Rectal smooth muscle tissue (tissue), 1 donor: ENCODE results near the gene FMN2.
"Not testable (repeated sequence)": the region's sequence is repeated elsewhere in the genome, so short reads cannot be mapped to it uniquely, and the experiment has no call there.

Source experiments
- H3K27ac ChIP-seq: one replicate; pipeline ENCODE4 v1.7.0; 2013; ENCODE audit warnings: low read depth, low read length, inconsistent platforms
- H3K27me3 ChIP-seq: one replicate; pipeline ENCODE4 v1.7.0; 2013; ENCODE audit warnings: low read length; ENCODE audit not compliant: control insufficient read depth, insufficient read depth
- H3K36me3 ChIP-seq: one replicate; pipeline ENCODE4 v1.7.0; 2013; ENCODE audit warnings: low read length; ENCODE audit not compliant: control insufficient read depth, insufficient read depth
- H3K4me1 ChIP-seq: one replicate; pipeline ENCODE4 v1.7.0; 2013; ENCODE audit warnings: low read length; ENCODE audit not compliant: control insufficient read depth, insufficient read depth
- H3K4me3 ChIP-seq: one replicate; pipeline ENCODE4 v1.7.0; 2013; ENCODE audit warnings: low read length
- H3K9ac ChIP-seq: one replicate; pipeline ENCODE4 v1.7.0; 2013; ENCODE audit warnings: low read length

The FMN2 gene

DNA sequence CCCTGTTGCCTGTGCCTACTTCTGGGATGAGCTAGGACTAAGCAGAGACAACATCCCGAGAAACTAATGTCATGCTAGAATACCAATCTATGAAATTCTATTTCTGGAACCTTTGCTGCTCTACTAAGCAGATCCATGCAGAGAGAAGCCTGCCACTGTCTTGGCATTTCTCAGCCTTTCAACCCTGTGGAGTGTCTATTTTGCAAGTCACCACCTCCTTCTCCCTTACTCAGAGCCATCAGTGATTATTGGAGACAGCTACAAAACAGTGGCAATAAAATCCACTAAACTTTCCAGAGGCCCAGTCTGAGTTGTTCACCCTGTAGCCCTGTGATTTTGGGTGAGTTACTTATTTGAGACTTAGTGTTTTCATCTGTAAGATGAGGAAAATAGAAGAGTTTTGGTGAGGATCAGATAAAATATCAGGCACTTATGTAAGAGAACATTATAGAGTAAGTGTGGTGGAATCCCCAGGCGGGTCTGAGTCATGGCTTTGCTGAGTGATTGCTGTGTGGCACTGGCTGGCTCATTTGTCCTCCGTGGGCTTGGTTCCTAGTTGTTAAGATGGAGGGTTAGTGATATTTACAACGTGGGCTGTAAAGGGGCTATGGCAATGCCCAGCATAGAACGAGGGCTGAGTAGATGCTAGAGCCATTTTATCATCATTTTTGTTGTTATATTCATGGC lies 61.1 kb downstream of the FMN2 start:
- Histone ChIP-seq H3K4me1 (no peaks in the 10 kb centered on the region), H3K4me3 (no peak overlapping the region), H3K9ac (no peak overlapping the region), H3K36me3 (no peaks in the 10 kb centered on the region), H3K27me3 (no peaks in the 10 kb centered on the region), H3K27ac (no peak overlapping the region)

DNA sequence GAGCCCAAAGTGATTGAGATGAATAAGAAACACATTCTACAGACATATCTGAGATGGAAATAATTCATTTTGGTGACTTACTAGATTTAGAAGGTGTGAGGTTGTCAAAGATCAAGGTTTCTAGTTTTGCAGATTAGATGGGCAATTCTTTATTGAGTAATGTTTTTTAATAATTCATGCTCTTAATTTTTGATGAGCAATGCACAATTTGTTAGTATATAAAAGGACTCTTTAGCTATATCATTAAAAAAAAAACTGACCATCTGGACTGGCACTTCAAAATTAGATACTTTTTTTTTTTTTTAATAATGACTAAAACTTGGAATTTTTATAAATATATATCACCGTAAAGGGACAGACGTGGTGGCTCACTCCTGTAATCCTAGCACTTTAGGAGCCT lies 63.9 kb downstream of the FMN2 start:
- H3K27ac ChIP-seq: no peak overlapping the region
- no peaks in the 10 kb centered on the region for H3K36me3 ChIP-seq
- no peak overlapping the region for H3K9ac ChIP-seq
- no peaks in the 10 kb centered on the region for H3K4me1 ChIP-seq
- no peaks in the 10 kb centered on the region for H3K27me3 ChIP-seq
- no peak overlapping the region for H3K4me3 ChIP-seq

DNA sequence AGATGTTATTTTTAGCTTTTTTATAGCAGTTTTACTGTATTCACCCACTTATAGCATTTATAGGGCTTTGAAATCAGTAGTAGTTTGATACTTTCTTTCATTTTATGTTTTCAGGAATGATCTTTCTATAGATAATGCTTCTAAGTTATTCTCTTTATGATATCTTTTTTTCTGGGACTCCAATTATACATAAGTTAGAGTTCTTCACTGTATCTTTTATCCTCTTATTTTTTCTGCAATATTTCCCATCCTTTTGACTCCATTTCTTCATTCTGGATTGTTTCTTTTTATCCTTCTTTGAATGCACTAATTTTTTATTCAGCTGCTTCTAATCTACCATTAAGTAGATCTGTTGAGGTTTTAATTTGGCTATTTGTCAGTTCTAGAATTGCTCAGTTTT lies 73.1 kb downstream of the FMN2 start:
- no peak overlapping the region for H3K9ac ChIP-seq
- no peaks in the 10 kb centered on the region for H3K4me1 ChIP-seq
- no peaks in the 10 kb centered on the region for H3K36me3 ChIP-seq
- H3K27me3 ChIP-seq: no peaks in the 10 kb centered on the region
- H3K4me3 ChIP-seq: no peak overlapping the region
- H3K27ac ChIP-seq: no peak overlapping the region

DNA sequence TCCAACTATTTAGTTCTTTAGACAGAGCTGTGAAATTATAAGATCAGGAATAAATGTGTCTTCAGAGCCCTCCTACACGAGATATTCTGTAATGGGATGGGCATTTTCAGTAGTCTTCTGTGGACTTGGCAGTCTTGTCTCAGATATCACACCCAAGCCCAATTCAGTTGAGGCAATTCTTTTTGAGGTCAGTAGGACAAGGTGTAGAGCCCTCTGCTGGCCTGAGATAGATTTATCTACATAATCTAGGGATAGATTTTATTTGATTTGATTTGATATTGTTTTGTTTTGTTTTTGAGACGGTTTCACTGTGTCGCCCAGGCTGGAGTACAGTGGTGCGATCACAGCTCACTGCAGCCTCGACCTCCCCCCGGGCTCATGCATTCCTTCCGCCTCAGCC lies 77.5 kb downstream of the FMN2 start:
- Histone ChIP-seq H3K9ac (no peak overlapping the region), H3K27me3 (no peaks in the 10 kb centered on the region), H3K27ac (no peak overlapping the region), H3K4me1 (no peaks in the 10 kb centered on the region), H3K36me3 (no peaks in the 10 kb centered on the region), H3K4me3 (no peak overlapping the region)

DNA sequence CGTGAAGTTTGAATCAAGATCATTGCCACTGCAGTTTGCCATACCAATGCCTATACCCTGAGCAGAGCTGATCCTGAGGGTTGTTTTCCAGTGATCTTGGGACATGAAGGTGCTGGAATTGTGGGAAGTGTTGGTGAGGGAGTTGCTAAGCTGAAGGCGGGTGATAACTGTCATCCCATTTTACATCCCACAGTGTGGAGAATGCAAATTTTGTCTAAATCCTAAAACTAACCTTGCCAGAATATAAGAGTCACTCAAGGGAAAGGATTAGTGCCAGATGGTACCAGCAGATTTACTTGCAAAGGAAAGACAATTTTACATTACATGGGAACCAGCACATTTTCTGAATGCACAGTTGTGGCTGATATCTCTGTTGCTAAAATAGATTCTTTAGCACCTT lies 78.6 kb downstream of the FMN2 start:
- H3K27me3 ChIP-seq: no peaks in the 10 kb centered on the region
- no peaks in the 10 kb centered on the region for H3K4me1 ChIP-seq
- H3K4me3 ChIP-seq: no peak overlapping the region
- no peak overlapping the region for H3K9ac ChIP-seq
- H3K36me3 ChIP-seq: no peaks in the 10 kb centered on the region
- no peak overlapping the region for H3K27ac ChIP-seq

DNA sequence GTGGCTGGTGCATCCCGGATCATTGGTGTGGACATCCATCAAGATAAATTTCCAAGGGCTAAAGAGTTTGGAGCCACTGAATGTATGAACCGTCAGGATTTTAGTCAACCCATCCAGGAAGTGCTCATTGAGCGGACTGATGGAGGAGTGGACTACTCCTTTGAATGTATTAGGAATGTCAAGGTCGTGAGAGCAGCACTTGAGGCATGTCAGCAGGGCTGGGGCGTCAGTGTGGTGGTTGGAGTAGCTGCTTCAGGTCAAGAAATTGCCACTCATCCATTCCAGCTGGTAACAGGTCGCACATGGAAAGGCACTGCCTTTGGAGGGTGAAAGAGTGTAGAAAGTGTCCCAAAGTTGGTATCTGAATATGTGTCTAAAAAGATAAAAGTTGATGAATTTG lies 79.1 kb downstream of the FMN2 start:
- Histone ChIP-seq H3K27me3 (no peaks in the 10 kb centered on the region), H3K4me3 (no peak overlapping the region), H3K27ac (no peak overlapping the region)

DNA sequence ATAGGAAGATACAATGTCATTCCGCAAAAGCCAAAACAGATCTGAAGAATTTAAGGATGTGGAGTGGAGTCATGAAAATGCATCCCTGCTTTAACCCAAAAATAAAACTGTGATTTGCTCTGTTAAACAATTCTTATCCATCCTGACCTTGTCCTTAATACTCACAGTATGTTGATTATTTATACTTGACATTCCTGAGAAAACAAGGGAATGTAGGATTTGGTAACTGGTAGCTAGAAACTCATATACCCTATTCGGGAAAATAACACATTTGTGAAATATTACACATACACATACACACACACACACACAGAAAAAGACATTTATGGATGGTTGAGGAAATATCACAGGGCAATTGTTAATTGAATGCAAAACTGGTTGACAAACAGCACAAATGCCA lies 80.2 kb downstream of the FMN2 start:
- Histone ChIP-seq H3K27ac (no peak overlapping the region), H3K36me3 (no peaks in the 10 kb centered on the region), H3K27me3 (no peaks in the 10 kb centered on the region), H3K4me3 (no peak overlapping the region), H3K9ac (no peak overlapping the region), H3K4me1 (no peaks in the 10 kb centered on the region)

More for the DNA sequence above, 79.1 kb downstream of the FMN2 start:
- no peak overlapping the region for H3K9ac ChIP-seq
- no peaks in the 10 kb centered on the region for H3K4me1 ChIP-seq
- no peaks in the 10 kb centered on the region for H3K36me3 ChIP-seq

DNA sequence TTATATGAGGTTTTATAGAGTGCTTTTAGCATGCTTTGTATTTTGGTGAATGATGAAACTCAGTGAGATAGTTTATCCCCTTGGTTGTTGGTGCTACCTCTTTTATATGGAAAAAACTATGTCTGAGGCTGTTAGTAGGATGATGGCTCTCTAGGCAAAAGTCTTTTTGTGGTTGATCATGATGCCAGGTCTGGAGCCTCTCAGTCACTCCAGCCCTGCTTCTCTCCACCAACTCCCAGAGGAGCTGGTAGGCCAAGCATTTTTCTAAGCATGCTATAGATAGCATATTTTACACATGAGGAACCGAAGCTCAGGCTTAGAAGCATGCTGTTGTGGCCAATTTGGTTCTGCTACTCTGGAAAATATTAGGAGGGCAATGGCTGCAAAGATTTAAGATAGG lies 82.2 kb downstream of the FMN2 start:
- H3K4me1 ChIP-seq: no peaks in the 10 kb centered on the region
- H3K4me3 ChIP-seq: no peak overlapping the region
- H3K9ac ChIP-seq: no peak overlapping the region
- no peaks in the 10 kb centered on the region for H3K27me3 ChIP-seq
- no peaks in the 10 kb centered on the region for H3K36me3 ChIP-seq
- no peak overlapping the region for H3K27ac ChIP-seq

DNA sequence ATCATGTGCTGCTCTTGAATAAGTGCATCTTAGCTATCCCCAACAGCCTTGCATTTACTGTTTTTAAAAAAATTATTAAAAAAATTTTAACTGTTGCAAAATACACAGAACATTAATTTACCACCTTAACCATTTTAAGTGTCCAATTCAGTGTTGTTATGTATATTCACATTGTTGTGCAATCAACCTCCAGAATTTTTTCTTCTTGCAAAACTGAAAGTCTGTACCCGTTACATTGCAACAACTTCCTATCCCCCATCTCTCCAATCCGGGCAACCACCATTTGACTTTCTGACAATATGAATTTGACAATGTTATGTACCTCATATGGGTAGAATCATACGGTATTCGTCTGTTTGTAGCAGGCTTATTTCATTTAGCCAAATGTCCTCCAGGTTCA lies 83.1 kb downstream of the FMN2 start:
- no peaks in the 10 kb centered on the region for H3K36me3 ChIP-seq
- H3K4me3 ChIP-seq: no peak overlapping the region
- no peaks in the 10 kb centered on the region for H3K4me1 ChIP-seq
- no peaks in the 10 kb centered on the region for H3K27me3 ChIP-seq
- no peak overlapping the region for H3K9ac ChIP-seq
- H3K27ac ChIP-seq: no peak overlapping the region

DNA sequence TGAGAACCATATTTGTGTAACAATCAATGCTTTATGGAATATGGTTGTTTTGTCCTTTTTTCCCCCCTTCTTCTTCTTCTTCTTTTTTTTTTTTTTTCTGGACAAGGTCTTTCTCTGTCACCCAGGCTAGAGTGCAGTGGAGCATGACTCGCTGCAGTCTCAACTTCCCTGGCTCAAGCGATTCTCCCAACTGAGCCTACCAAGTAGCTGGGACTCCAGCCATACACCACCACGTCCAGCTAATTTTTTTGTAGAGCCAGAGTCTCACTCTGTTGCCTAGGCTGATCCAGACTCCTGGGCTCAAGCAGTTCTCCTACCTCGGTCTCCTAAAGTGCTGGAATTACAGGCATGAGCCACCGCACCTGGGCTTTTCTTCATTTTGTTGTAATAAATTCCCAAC lies 86.7 kb downstream of the FMN2 start:
- Histone ChIP-seq H3K27me3 (no peaks in the 10 kb centered on the region), H3K9ac (no peak overlapping the region), H3K4me3 (no peak overlapping the region), H3K36me3 (no peaks in the 10 kb centered on the region), H3K4me1 (no peaks in the 10 kb centered on the region), H3K27ac (no peak overlapping the region)

DNA sequence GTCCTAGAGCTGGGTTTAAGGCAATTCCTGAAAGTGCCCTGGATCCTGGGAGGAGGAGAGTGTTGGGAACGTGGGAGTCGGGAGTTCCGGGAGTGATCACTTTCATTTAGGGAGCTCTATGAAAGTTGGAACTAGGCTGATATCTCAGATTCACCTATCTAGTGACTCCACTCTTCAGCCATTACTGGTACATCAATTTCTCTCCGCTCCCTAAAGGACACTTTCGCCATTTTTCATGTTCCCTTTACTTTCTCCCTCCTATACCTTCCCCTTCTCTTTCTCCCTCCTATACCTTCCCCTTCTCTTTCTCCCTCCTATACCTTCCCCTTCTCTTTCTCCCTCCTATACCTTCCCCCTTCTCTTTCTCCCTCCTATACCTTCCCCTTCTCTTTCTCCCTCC lies 93.0 kb downstream of the FMN2 start:
- not testable (repeated sequence) for H3K36me3 ChIP-seq, H3K9ac ChIP-seq, H3K4me3 ChIP-seq, H3K4me1 ChIP-seq, H3K27me3 ChIP-seq, H3K27ac ChIP-seq

DNA sequence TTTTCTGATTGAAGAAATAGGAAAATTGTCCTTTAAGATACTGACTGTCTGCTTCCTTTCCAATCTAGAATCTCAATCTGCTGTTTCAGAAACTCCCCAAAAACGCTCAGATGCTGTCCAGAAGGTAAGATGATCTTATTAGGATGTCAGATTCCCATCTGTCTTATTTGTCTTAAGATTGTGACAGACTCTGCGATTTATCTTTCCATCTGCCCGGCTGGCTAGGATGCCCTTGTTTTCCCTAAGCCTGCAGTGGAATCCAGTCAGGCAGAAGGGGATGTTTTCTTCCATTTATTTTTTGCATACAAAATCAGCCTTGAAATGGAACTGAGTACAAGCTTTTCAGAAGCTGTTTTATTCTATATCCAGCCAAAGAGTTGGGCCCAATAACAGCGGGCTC lies 96.5 kb downstream of the FMN2 start:
- no peak overlapping the region for H3K9ac ChIP-seq
- no peaks in the 10 kb centered on the region for H3K4me1 ChIP-seq
- no peaks in the 10 kb centered on the region for H3K36me3 ChIP-seq
- H3K4me3 ChIP-seq: no peak overlapping the region
- H3K27me3 ChIP-seq: no peaks in the 10 kb centered on the region
- H3K27ac ChIP-seq: no peak overlapping the region

DNA sequence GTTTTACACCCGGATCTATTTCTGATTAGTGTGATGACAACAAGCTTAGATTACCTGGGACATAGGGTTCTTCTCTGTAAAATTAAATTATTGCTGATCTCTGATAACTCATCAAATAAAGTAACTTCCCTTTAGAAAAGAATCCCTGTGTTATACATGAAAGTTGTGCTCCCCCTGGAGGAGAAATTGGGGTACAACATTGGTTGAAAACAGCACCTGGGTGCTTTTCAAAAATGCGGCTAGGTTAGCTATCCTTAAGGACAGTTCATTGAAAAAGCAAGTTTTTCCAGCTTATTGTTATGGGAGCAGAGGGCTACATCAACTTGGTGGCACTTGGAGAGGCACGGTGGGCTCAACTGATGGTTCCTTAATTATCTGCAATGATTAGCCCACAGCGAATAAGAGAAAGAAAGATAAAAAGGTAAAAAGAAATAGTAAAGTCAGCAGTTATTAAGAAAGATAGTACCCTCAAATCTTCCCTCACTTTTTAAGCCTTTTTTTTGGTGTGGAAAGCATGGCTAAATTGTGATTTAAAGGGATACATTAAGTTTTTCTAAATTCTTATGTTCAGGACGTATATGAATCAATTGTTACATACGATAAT lies 97.8 kb downstream of the FMN2 start:
- Histone ChIP-seq H3K36me3 (no peaks in the 10 kb centered on the region), H3K4me1 (peaks cover under 1% of the 10 kb centered on the region), H3K9ac (no peak overlapping the region), H3K27ac (no peak overlapping the region), H3K27me3 (no peaks in the 10 kb centered on the region), H3K4me3 (no peak overlapping the region)
